CD4-positive, alpha-beta T cell (primary cell): ENCODE data around the gene ACADSB. TPM values are rescaled to one million over a fixed set of nuclear protein-coding genes. Genes with fewer than 3 reads are reported as not detected.

ENCODE experiments used
- ATAC-seq: fragments of 200-7000 bp; cut with Tn5 transposase; one replicate; pipeline ENCODE4 v1.10.0; 2022; ENCODE audit warnings: mild to moderate bottlenecking; ENCODE audit not compliant: poor library complexity
- CTCF ChIA-PET: fragments of 350-600 bp; sonication (Branson Sonifier 250); formaldehyde crosslinking; loops from one replicate; lab custom pipeline; 2021; ENCODE audit warnings: antibody characterized with exemption, inconsistent platforms; lab: Charles Lee
- POLR2A ChIA-PET: fragments of 350-600 bp; sonication (Branson Sonifier 250); formaldehyde crosslinking; loops from one replicate; lab custom pipeline; 2021; ENCODE audit warnings: antibody characterized with exemption, inconsistent platforms; lab: Charles Lee
- DNase-seq, 14 experiments: peaks; one replicate each; pipeline ENCODE4 v3.0.0-alpha.2; 2013 to 2020; ENCODE audit warnings: mixed read lengths in 2 of 14
- H3K27ac ChIP-seq, 2 donors: one replicate each; pipeline versions ENCODE4 v1.5.1 to v1.7.0; 2013; ENCODE audit warnings: low read length in 2 of 2, low read depth in 1 of 2, mild to moderate bottlenecking in 1 of 2
- H3K27me3 ChIP-seq, 2 experiments: 1 replicate in 1 of 2; 2 replicates in 1 of 2; pipeline versions ENCODE4 v1.6.1 to v1.7.0; 2013; ENCODE audit warnings: low read length in 2 of 2, control low read depth in 1 of 2, mild to moderate bottlenecking in 1 of 2, moderate library complexity in 1 of 2; ENCODE audit not compliant: insufficient read depth in 2 of 2, control insufficient read depth in 1 of 2
- H3K36me3 ChIP-seq: one replicate; pipeline ENCODE4 v1.6.1; 2013; ENCODE audit warnings: low read length, control low read depth; ENCODE audit not compliant: insufficient read depth
- H3K4me1 ChIP-seq: one replicate; pipeline ENCODE4 v1.6.1; 2013; ENCODE audit warnings: low read length, control low read depth; ENCODE audit not compliant: insufficient read depth
- H3K4me3 ChIP-seq: one replicate; pipeline ENCODE4 v1.5.1; 2013; ENCODE audit warnings: mild to moderate bottlenecking, low read length, moderate library complexity
- H3K9me3 ChIP-seq, 2 experiments: 1 replicate in 1 of 2; 2 replicates in 1 of 2; pipeline versions ENCODE4 v1.6.1 to v1.7.0; 2013; ENCODE audit warnings: low read length in 2 of 2, mild to moderate bottlenecking in 2 of 2, control low read depth in 1 of 2, moderate library complexity in 1 of 2; ENCODE audit not compliant: control insufficient read depth in 1 of 2, insufficient read depth in 1 of 2
- H3K27ac Mint-ChIP-seq: one replicate; pipeline ENCODE4 v1.8.0; 2020; ENCODE audit warnings: mixed read lengths
- H3K27me3 Mint-ChIP-seq: one replicate; pipeline ENCODE4 v1.8.0; 2021; ENCODE audit warnings: mixed read lengths
- H3K36me3 Mint-ChIP-seq: one replicate; pipeline ENCODE4 v1.8.0; 2021; ENCODE audit warnings: low read depth, mixed read lengths
- H3K4me1 Mint-ChIP-seq: one replicate; pipeline ENCODE4 v1.8.0; 2021; ENCODE audit warnings: low read depth, mixed read lengths
- H3K4me3 Mint-ChIP-seq: one replicate; pipeline ENCODE4 v1.8.0; 2020; ENCODE audit warnings: mild to moderate bottlenecking, mixed read lengths
- H3K9me3 Mint-ChIP-seq: one replicate; pipeline ENCODE4 v1.8.0; 2020; ENCODE audit warnings: mixed read lengths
- CTCF ChIP-seq: fragments of 200-600 bp; IDR thresholded peaks from one replicate; pipeline ENCODE4 v1.8.0; 2022; ENCODE audit warnings: antibody characterized with exemption, mild to moderate bottlenecking
- intact Hi-C, 2 experiments: fragments of 100-400 bp; cut with DNase I in 1 of 2; cut with micrococcal nuclease in 1 of 2; formaldehyde crosslinking; loops; one replicate each; pipeline versions ENCODE4 v1.15.1 to v1.9.0; 2023 to 2025; cut with DNase I, micrococcal nuclease
- total RNA-seq, 174 experiments: library from RNA in 2 of 174; stranded (reverse) in 2 of 174; gene quantifications; one replicate each; pipeline ENCODE4 v1.2.3 and lab custom pipeline; 2021 to 2026

The ACADSB gene
- total RNA-seq, 2 experiments from 2014 or later: 16.6 to 17.9 TPM

- ChIA-PET CTCF (no interaction called here), POLR2A (no interaction called here)
- ATAC-seq (no peak), DNase-seq (no peak)
- H3K9me3 Mint-ChIP-seq: no peaks in the 10 kb centered on the region
- H3K27me3 ChIP-seq: no peaks in the 10 kb centered on the region
- intact Hi-C loops: no loop called here
- no peaks in the 10 kb centered on the region for H3K9me3 ChIP-seq
- H3K27ac Mint-ChIP-seq: no peak overlapping the region
- H3K36me3 Mint-ChIP-seq: peaks cover 48% of the 10 kb centered on the region
- H3K4me3 ChIP-seq: no peak overlapping the region
- H3K4me1 Mint-ChIP-seq: peaks cover 8% of the 10 kb centered on the region
- peaks cover 5% of the 10 kb centered on the region for H3K36me3 ChIP-seq
- H3K27ac ChIP-seq: no peak overlapping the region
- H3K27me3 Mint-ChIP-seq: no peaks in the 10 kb centered on the region
- no peak overlapping the region for H3K4me3 Mint-ChIP-seq
- no peak for TF ChIP-seq CTCF
- H3K4me1 ChIP-seq: peaks cover 2% of the 10 kb centered on the region
Observed at GRCh38 chr10:123035467-123036086, 26.8 kb downstream of the ACADSB start.

- Mint-ChIP-seq H3K4me1 (peaks cover 8% of the 10 kb centered on the region), H3K36me3 (peaks cover 69% of the 10 kb centered on the region), H3K27ac (no peak overlapping the region), H3K9me3 (no peaks in the 10 kb centered on the region), H3K4me3 (no peak overlapping the region), H3K27me3 (no peaks in the 10 kb centered on the region)
- no peaks in the 10 kb centered on the region for H3K9me3 ChIP-seq
- DNase-seq: no peak
- intact Hi-C loops: no loop called here
- H3K27me3 ChIP-seq: no peaks in the 10 kb centered on the region
- no peak overlapping the region for H3K27ac ChIP-seq
- peaks cover 2% of the 10 kb centered on the region for H3K4me1 ChIP-seq
- ATAC-seq: no peak
- H3K36me3 ChIP-seq: peaks cover 8% of the 10 kb centered on the region
- TF ChIP-seq CTCF: no peak
- CTCF ChIA-PET: interaction anchor here (1.0 kb wide), 1 partner anchor 16 kb away, joined by 3 read pairs; no protein-coding TSS in a partner anchor
- H3K4me3 ChIP-seq: no peak overlapping the region
- POLR2A ChIA-PET: no interaction called here
Observed at GRCh38 chr10:123038782-123039631, 30.2 kb downstream of the ACADSB start.

GRCh38 chr10:123039632-123039930, 30.8 kb downstream of the ACADSB start:
- Histone ChIP-seq H3K36me3 (peaks cover 14% of the 10 kb centered on the region), H3K27ac (no peak overlapping the region), H3K9me3 (no peaks in the 10 kb centered on the region), H3K4me3 (no peak overlapping the region), H3K4me1 (peaks cover 2% of the 10 kb centered on the region), H3K27me3 (no peaks in the 10 kb centered on the region)
- no peaks in the 10 kb centered on the region for H3K27me3 Mint-ChIP-seq
- no peak for ATAC-seq
- ChIA-PET CTCF (no interaction called here), POLR2A (no interaction called here)
- TF ChIP-seq CTCF: no peak
- intact Hi-C loops: no loop called here
- peaks cover 8% of the 10 kb centered on the region for H3K4me1 Mint-ChIP-seq
- peaks cover 69% of the 10 kb centered on the region for H3K36me3 Mint-ChIP-seq
- no peak for DNase-seq
- H3K27ac Mint-ChIP-seq: no peak overlapping the region
- no peaks in the 10 kb centered on the region for H3K9me3 Mint-ChIP-seq
- no peak overlapping the region for H3K4me3 Mint-ChIP-seq
